HCT116 (cell line): Measurements from ENCODE around the gene KRTAP1-4. TPM values are rescaled to one million over a fixed set of nuclear protein-coding genes. Genes with fewer than 3 reads are reported as not detected.

Experiments used
- ATAC-seq: fragments of 200-7000 bp; cut with Tn5 transposase; 2 replicates; pipeline ENCODE4 v1.9.1; 2020; ENCODE audit warnings: mild to moderate bottlenecking, moderate library complexity
- BruUV-seq: library from RNA; stranded (reverse); fragments of 400-500 nt; replicated peaks from 2 replicates; lab custom pipeline; 2021; lab: Mats Ljungman, UMichigan
- CTCF ChIA-PET: fragments of 300-600 bp; sonication (Branson Sonifier 250); formaldehyde crosslinking; loops from one replicate; lab custom pipeline; 2021; ENCODE audit warnings: antibody characterized with exemption; lab: Charles Lee
- POLR2A ChIA-PET: fragments of 300-600, 350-600 bp; sonication (Branson Sonifier 250); formaldehyde crosslinking; loops from one replicate; lab custom pipeline; 2021; ENCODE audit warnings: antibody characterized with exemption; lab: Charles Lee
- RAD21 ChIA-PET, 2 experiments: fragments of 300-600 bp; sonication (Branson Sonifier 250); formaldehyde crosslinking; loops; one replicate each; lab custom pipeline; 2023; ENCODE audit warnings: low total read pairs in 2 of 2; ENCODE audit not compliant: uncharacterized antibody in 2 of 2, unreplicated experiment in 2 of 2, low non-redundant PET in 1 of 2; lab: Charles Lee
- DNase-seq: peaks from one replicate; pipeline ENCODE4 v3.0.0-alpha.2; 2010; ENCODE audit warnings: low read depth, low spot score
- H2AFZ ChIP-seq: fragments of 200-600 bp; shearing (Covaris generic), sonication (generic); 2 replicates; pipeline ENCODE4 v1.6.1; 2017; ENCODE audit warnings: low read depth, mixed run types, mixed read lengths, antibody characterized with exemption, low read length; ENCODE audit not compliant: poor library complexity, severe bottlenecking
- H3K27ac ChIP-seq: 2 replicates; pipeline ENCODE4 v1.5.1; 2012; ENCODE audit warnings: low read depth, low read length
- H3K27me3 ChIP-seq: fragments of 200-600 bp; sonication (generic); 2 replicates; pipeline ENCODE4 v1.6.1; 2016; ENCODE audit warnings: mixed run types, low read length, mixed read lengths; ENCODE audit not compliant: insufficient read depth
- H3K36me3 ChIP-seq, 2 experiments: fragments of 200-500 bp in 1 of 2; fragments of 200-600 bp in 1 of 2; sonication (Bioruptor generic) in 1 of 2; sonication (generic) in 1 of 2; 2 replicates each; pipeline versions ENCODE4 v1.5.1 to v1.6.1; 2014 to 2016; ENCODE audit warnings: low read length in 2 of 2, inconsistent platforms in 1 of 2, mixed read lengths in 1 of 2, mixed run types in 1 of 2; ENCODE audit not compliant: insufficient read depth in 2 of 2, control insufficient read depth in 1 of 2
- H3K4me1 ChIP-seq, 2 experiments: fragments of 200-600 bp in 1 of 2; sonication (generic) in 1 of 2; 2 replicates each; pipeline versions ENCODE4 v1.5.1 to v1.6.1; 2012 to 2017; ENCODE audit warnings: low read length in 2 of 2, inconsistent platforms in 1 of 2, mild to moderate bottlenecking in 1 of 2, mixed read lengths in 1 of 2, mixed run types in 1 of 2, moderate library complexity in 1 of 2; ENCODE audit not compliant: insufficient read depth in 2 of 2, control insufficient read depth in 1 of 2
- H3K4me2 ChIP-seq: fragments of 200-600 bp; sonication (generic); 2 replicates; pipeline ENCODE4 v1.6.1; 2017; ENCODE audit warnings: mixed run types, low read length, mixed read lengths
- H3K4me3 ChIP-seq, 2 experiments: fragments of 200-600 bp in 1 of 2; sonication (generic) in 1 of 2; replicated peaks in 1 of 2; 2 replicates each; pipeline ENCODE4 v1.5.1; 2011 to 2016; ENCODE audit warnings: low read length in 2 of 2, control low read depth in 1 of 2, low read depth in 1 of 2, mild to moderate bottlenecking in 1 of 2, mixed read lengths in 1 of 2, mixed run types in 1 of 2
- H3K79me2 ChIP-seq: fragments of 200-600 bp; sonication (generic); 2 replicates; pipeline ENCODE4 v1.6.1; 2017; ENCODE audit warnings: mild to moderate bottlenecking, mixed run types, low read length, moderate library complexity, mixed read lengths; ENCODE audit not compliant: insufficient read depth
- H3K9ac ChIP-seq: fragments of 200-600 bp; sonication (generic); 2 replicates; pipeline ENCODE4 v1.6.1; 2016; ENCODE audit warnings: low read length, mixed read lengths
- H3K9me2 ChIP-seq: fragments of 200-600 bp; sonication (generic), shearing (Covaris generic); 2 replicates; pipeline ENCODE4 v1.6.1; 2017; ENCODE audit warnings: mixed run types, mild to moderate bottlenecking, moderate library complexity; ENCODE audit not compliant: insufficient read depth
- H3K9me3 ChIP-seq, 2 experiments: fragments of 200-500 bp in 1 of 2; fragments of 200-600 bp in 1 of 2; sonication (Bioruptor generic) in 1 of 2; sonication (generic) in 1 of 2; 2 replicates each; pipeline ENCODE4 v1.6.1; 2014 to 2017; ENCODE audit warnings: low read length in 2 of 2, mixed read lengths in 2 of 2, inconsistent platforms in 1 of 2, low read depth in 1 of 2, mild to moderate bottlenecking in 1 of 2, mixed run types in 1 of 2, moderate library complexity in 1 of 2; ENCODE audit not compliant: control insufficient read depth in 1 of 2, insufficient read depth in 1 of 2
- H4K20me1 ChIP-seq: fragments of 200-600 bp; sonication (generic), shearing (Covaris generic); 2 replicates; pipeline ENCODE4 v1.6.1; 2017; ENCODE audit warnings: mixed run types, mild to moderate bottlenecking, moderate library complexity; ENCODE audit not compliant: insufficient read depth
- EGR1 ChIP-seq: IDR thresholded peaks from 2 replicates; pipeline ENCODE4 v1.6.1; 2012; ENCODE audit warnings: low read depth
- POLR2A ChIP-seq: IDR thresholded peaks from 2 replicates; pipeline ENCODE4 v1.7.0; 2011; ENCODE audit warnings: borderline replicate concordance; ENCODE audit not compliant: insufficient read depth, insufficient read length; ENCODE audit errors: extremely low read depth
- SIN3A ChIP-seq: IDR thresholded peaks from 2 replicates; pipeline ENCODE4 v1.6.1; 2012; ENCODE audit warnings: low read depth
- TCF7L2 ChIP-seq: IDR thresholded peaks from 2 replicates; pipeline ENCODE4 v1.7.0; 2011; ENCODE audit warnings: borderline replicate concordance, inconsistent platforms; ENCODE audit not compliant: insufficient read depth, insufficient read length; ENCODE audit errors: extremely low read depth
- intact Hi-C: fragments of 100-400 bp; cut with micrococcal nuclease; formaldehyde crosslinking; loops from 2 replicates; pipeline ENCODE4 v1.10.0; 2022
- total RNA-seq: library from RNA; stranded (reverse); gene quantifications from one replicate; pipeline ENCODE4 v1.2.1, GENCODE V29; 2021; ENCODE audit not compliant: unreplicated experiment
- TF ChIP-seq, protein P1 (sequence below), 3 experiments: fragments of 200-600 bp in 1 of 3; sonication (generic) in 1 of 3; IDR thresholded peaks in 2 of 3; conservative IDR thresholded peaks in 1 of 3; 2 replicates each; pipeline ENCODE4 v1.5.1; 2012 to 2017; ENCODE audit warnings: low read depth in 2 of 3, low read length in 2 of 3, antibody characterized with exemption in 1 of 3, borderline replicate concordance in 1 of 3, control low read depth in 1 of 3, mild to moderate bottlenecking in 1 of 3, mixed read lengths in 1 of 3, mixed run types in 1 of 3, moderate library complexity in 1 of 3; ENCODE audit not compliant: insufficient read depth in 1 of 3

KRTAP1-4 gene
- total RNA-seq, 1 experiment from 2014 or later: not detected

DNA sequence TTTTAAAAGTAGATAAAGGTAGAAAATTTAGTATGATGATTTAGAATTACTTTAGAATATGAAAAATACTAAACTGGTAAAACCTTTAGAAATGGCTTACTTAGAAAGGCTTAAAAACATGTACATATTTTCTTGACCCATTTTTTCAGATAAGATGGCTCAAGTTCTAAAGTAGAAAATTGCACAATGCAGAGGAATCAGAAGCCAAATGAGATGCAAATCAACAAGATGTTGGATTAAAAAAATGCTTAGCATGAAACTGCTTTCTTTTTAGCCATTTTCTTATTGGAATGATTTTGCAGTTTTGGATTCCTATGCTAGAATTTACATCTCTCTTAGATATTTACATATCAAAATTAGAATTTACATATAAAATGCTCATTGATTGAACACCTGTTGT lies 19.6 kb downstream of the KRTAP1-4 start (continued):
- TF ChIP-seq, protein P1, sequence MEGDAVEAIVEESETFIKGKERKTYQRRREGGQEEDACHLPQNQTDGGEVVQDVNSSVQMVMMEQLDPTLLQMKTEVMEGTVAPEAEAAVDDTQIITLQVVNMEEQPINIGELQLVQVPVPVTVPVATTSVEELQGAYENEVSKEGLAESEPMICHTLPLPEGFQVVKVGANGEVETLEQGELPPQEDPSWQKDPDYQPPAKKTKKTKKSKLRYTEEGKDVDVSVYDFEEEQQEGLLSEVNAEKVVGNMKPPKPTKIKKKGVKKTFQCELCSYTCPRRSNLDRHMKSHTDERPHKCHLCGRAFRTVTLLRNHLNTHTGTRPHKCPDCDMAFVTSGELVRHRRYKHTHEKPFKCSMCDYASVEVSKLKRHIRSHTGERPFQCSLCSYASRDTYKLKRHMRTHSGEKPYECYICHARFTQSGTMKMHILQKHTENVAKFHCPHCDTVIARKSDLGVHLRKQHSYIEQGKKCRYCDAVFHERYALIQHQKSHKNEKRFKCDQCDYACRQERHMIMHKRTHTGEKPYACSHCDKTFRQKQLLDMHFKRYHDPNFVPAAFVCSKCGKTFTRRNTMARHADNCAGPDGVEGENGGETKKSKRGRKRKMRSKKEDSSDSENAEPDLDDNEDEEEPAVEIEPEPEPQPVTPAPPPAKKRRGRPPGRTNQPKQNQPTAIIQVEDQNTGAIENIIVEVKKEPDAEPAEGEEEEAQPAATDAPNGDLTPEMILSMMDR (IDR thresholded peaks at IDR 0.05 in 2 of 3, conservative IDR thresholded peaks at IDR 0.05 in 1 of 3; ENCODE audit: borderline replicate concordance in 1 of 3, insufficient read depth in 1 of 3, low read depth in 2 of 3, low read length in 2 of 3): no peak
- no peak for TF ChIP-seq SIN3A

DNA sequence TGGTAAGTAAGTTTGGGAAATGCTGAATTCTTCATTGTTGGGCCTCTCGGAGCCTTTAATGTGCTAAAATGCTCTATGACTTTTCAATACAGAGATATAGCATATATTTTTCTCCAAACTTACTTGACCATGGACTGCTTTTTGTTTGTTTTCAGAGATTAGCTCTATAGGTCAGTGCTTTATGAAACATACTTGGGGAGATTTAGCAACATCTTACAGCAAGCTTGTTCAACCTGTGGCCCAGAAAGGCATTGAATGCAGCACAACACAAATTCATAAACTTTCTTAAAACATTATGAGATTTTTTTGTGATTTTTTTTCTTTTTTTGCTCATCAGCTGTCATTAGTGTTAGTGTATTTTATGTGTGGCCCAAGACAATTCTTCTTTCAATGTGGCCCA lies 20.1 kb downstream of the KRTAP1-4 start:
- peaks cover 0 to 6% of the 10 kb centered on the region in 2 experiments; a peak in 1 of 4 replicates for H3K4me1 ChIP-seq
- BruUV-seq: no TSS peak
- CTCF ChIA-PET: interaction anchor here (0.6 kb wide), 1 partner anchor 486 kb away, joined by 3 read pairs; no protein-coding TSS in a partner anchor
- H3K27ac ChIP-seq: no peak overlapping the region
- H3K4me3 ChIP-seq: no peak overlapping the region
- H3K9me2 ChIP-seq: no peaks in the 10 kb centered on the region
- H3K9me3 ChIP-seq: no peaks in the 10 kb centered on the region
- H3K4me2 ChIP-seq: no peak overlapping the region
- no peaks in the 10 kb centered on the region for H3K27me3 ChIP-seq
- DNase-seq (no peak), ATAC-seq (no peak)
- intact Hi-C loops: no loop called here
- H2AFZ ChIP-seq: no peak overlapping the region
- no peak for TF ChIP-seq POLR2A
- no peak for TF ChIP-seq TCF7L2
- no peak for TF ChIP-seq EGR1
- TF ChIP-seq, all 23 proteins: peak for 0
- Histone ChIP-seq H3K79me2 (no peaks in the 10 kb centered on the region), H3K36me3 (no peaks in the 10 kb centered on the region), H3K9ac (no peak overlapping the region), H4K20me1 (no peaks in the 10 kb centered on the region)
- ChIA-PET POLR2A (no interaction called here), RAD21 (no interaction called here)
